Measurements from ENCODE around the gene HSF4.

The HSF4 gene

DNA sequence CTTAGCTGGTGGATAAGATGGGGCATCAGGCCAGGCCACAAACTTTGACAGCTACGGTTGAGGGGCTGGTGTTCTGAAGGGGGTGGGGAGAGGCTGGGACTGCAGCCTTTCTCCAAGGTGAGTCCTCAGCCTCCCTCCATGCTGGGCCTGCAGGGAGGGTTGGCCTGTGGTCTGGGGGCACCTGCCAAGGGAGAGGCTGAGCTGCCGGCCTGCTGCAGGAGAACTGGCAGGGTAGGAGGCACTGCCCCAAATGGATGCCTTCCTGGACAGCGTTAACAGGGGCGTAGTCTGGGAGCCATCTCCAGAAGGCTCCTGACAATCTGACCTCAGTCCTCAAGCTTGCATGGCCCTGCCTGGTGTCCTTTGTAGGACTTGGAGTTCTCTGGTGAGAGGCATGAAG is 39.5 kb downstream of the HSF4 start:
- DNase-seq, result no peak

- DNase-seq, result no peak
Observed at GRCh38 chr16:67206129-67206837, 41.7 kb downstream of the HSF4 start.

DNA sequence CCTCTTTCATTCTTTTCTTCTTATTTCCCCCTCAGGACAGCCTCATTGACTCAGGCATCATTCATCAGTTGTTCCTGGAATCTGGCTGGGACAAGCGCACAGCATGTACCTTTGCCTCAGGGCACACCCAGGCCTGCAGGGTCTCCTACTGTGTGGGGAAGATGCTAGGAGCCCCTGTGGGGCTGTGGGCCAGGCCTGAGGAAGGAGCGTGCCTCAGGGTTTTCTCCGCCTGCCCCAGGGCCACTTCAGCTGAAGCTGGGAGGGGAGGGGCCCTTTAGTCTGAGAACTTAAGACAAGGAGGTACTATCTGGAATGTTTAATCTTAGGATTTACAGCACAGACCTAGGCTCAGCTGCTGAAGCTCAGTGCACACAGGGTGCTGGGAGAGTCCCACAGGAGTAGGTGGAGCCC is 42.3 kb downstream of the HSF4 start:
- no peak for DNase-seq

GRCh38 chr16:67207249-67208091 is 42.9 kb downstream of the HSF4 start:
- no peak for DNase-seq

DNA sequence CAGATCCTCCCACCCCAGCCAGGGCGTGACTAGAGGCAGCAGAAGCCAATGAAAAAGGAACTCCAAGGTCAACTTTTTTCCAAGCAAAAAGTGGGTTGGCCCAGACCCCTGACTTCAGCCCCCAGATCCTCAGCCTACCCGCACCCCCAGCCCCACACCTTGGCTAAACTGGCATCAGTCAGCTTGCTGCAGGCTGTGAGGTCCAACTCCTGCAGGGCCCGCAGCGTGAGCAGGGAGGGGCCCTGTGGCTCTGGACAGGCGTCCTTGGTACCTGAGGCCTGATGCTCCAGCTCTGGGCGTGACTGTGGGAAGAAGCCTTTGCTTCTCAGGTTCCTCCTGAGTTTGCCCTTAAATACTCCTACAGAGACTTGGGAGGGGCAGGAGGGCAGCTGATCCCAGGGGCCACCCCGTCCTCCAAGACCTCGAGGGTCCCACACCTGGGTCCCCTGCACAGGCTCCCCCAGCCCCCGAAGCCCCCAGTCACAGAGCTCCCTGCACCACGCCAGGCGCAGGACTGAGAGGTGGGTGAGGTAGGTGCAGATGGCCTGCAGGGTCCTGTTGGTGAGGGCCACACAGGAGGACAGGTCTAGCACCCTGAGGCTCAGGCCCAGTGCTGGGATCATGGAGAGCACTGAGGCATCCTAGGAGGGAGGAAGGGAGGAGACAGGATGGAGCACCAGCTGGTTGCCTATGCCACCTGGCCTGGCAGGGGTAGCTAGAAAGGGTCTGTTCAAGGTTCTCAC is 43.8 kb downstream of the HSF4 start:
- no peak for DNase-seq

DNA sequence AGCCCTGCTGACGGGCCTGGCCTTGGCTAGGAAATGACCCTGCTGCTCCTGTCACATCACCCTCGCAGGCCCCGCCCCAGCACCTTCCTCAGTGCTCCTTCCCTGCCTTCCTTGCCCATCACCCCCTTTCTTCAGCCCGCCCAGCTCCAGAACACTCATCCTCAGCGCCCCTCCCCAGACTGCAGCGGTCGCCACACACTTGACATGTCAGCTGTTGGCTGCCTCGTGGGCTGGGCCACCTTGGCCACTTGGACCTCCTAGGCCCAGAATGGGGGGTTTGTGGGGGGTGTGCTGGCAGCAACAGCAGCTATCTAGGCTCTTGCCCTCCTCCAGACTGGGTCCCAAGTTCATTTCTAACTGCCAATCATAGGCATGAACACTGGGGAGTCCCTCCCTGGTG is 45.0 kb downstream of the HSF4 start:
- DNase-seq, result no peak

DNA sequence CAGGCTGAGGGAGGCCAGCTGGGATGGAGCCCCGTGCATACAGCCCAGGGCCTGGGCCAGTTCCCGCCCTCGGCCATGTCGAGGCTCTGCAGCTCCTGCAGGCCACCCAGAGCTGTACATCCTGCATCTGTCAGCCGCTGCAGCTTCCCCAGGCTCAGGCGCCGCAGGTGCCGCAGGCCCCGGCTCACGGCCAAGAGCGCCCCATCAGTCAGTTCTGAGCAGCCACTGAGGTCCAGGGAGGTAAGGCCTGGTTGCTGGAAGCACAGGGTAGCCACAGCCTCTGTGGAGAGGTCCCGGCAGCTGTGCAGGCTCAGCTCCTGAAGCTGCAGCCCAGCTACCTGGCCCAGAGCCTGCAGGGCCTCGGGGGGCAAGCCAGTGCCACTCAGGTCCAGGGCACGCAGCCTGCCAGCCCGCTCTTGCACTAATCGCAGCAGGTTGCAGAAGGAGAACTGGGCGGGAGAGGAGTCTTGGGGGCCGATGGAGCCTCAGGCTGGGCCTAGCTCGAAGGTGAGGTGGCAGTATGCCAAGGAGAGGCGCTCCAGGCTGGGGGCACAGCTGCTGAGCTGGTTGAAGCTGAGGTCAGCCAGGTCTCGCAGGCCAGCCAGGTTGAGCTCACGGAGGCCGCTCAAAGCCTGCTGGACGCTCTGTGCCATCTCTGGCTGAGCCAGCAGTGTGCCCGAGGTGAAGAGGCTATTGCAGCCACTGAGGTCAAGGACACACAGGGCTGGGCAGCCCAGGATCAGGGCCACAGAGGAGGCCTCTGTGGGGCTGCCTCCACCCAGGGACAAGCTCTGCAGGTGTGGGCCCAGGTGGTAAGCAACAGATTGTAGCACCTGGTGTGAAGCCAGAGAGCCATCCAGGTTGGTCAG is 45.8 kb downstream of the HSF4 start:
- no peak for DNase-seq

- DNase-seq, result no peak
Observed at GRCh38 chr16:67211674-67212073, 47.1 kb downstream of the HSF4 start.

- no peak for DNase-seq
Observed at GRCh38 chr16:67212766-67213165, 48.2 kb downstream of the HSF4 start.

DNA sequence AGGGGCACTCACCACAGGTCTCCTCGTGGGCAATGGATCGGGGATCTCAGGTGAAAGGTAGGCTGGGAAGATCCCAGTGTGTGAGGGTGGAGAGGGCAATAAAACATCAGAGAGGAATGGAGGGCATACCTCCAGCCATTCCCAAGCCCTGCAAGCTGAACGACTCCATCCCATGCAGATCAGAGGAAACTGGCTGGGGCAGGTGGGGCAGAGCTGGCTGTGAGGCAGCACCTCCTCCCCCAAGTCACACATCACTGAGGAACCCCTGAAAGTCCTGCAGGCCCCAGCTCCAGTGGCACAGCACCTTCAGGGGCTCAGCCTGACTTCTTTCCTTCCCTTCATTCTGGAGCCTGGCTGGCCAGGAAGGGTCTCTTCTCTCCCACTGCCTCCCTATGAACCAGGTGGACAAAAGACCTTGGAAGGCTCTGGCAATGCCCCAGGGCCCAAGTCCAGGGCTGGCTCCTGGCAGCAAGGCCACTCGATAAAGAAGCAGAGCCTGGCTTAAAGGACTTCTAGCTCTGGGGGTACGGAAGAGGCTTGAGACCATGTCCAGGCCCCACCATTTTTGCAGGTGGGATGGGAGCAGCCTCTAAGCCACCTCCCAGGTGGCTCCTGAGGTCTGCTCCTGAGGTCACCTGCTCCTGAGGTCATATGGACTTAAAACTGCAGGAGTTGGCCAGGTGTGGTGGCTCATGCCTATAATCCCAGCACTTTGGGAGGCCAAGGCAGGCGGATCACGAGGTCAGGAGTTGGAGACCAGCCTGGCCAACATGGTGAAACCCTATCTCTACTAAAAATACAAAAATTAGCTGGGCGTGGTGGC is 48.9 kb downstream of the HSF4 start:
- no peak for DNase-seq

GRCh38 chr16:67215706-67216105 is 51.2 kb downstream of the HSF4 start:
- no peak for DNase-seq

GRCh38 chr16:67216612-67217490 is 52.3 kb downstream of the HSF4 start:
- DNase-seq, result no peak

All from CD4-positive, alpha-beta T cell treated with Interleukin-4 for 4 hours (primary cell).